Liver (tissue), 9 donors: ENCODE data around the gene FMN2. TPM values are rescaled to one million over a fixed set of nuclear protein-coding genes. Genes with fewer than 3 reads are reported as not detected.

ENCODE experiments used
- DNase-seq: peaks from one replicate; pipeline ENCODE4 v3.0.0-alpha.2; 2017; ENCODE audit warnings: low spot score
- H3K27ac ChIP-seq, 2 donors: one replicate each; pipeline ENCODE4 v1.7.0; 2013; ENCODE audit warnings: inconsistent platforms in 2 of 2, low read length in 2 of 2, control low read depth in 1 of 2, low read depth in 1 of 2, mild to moderate bottlenecking in 1 of 2
- H3K27me3 ChIP-seq, 4 donors: one replicate each; pipeline versions ENCODE4 v1.6.1 to v1.7.0; 2013; ENCODE audit warnings: low read length in 3 of 4, inconsistent platforms in 1 of 4, mild to moderate bottlenecking in 1 of 4, moderate library complexity in 1 of 4; ENCODE audit not compliant: control insufficient read depth in 4 of 4, insufficient read depth in 4 of 4
- H3K36me3 ChIP-seq, 4 donors: one replicate each; pipeline versions ENCODE4 v1.6.1 to v1.7.0; 2013; ENCODE audit warnings: low read length in 3 of 4, mild to moderate bottlenecking in 3 of 4, low read depth in 1 of 4, moderate library complexity in 1 of 4; ENCODE audit not compliant: control insufficient read depth in 4 of 4, insufficient read depth in 3 of 4
- H3K4me1 ChIP-seq, 4 donors: one replicate each; pipeline versions ENCODE4 v1.6.1 to v1.7.0; 2013; ENCODE audit warnings: low read length in 3 of 4, mild to moderate bottlenecking in 3 of 4, moderate library complexity in 1 of 4; ENCODE audit not compliant: control insufficient read depth in 4 of 4, insufficient read depth in 4 of 4
- H3K4me3 ChIP-seq, 3 donors: one replicate each; pipeline versions ENCODE4 v1.6.1 to v1.7.0; 2013; ENCODE audit warnings: low read length in 3 of 3, control low read depth in 1 of 3, low read depth in 1 of 3, mild to moderate bottlenecking in 1 of 3
- H3K9ac ChIP-seq, 2 donors: one replicate each; pipeline ENCODE4 v1.7.0; 2013; ENCODE audit warnings: low read length in 2 of 2, mild to moderate bottlenecking in 2 of 2, moderate library complexity in 2 of 2, control low read depth in 1 of 2, low read depth in 1 of 2
- H3K9me3 ChIP-seq, 4 donors: one replicate each; pipeline versions ENCODE4 v1.6.1 to v1.7.0; 2013; ENCODE audit warnings: low read length in 3 of 4; ENCODE audit not compliant: control insufficient read depth in 4 of 4
- EGR1 ChIP-seq, 2 donors: IDR thresholded peaks; 2 replicates each; pipeline ENCODE4 v1.6.1; 2016 to 2018; ENCODE audit warnings: antibody characterized with exemption in 2 of 2, low read depth in 2 of 2
- FOXA1 ChIP-seq: IDR thresholded peaks from 2 replicates; pipeline ENCODE4 v1.6.1; 2016; ENCODE audit warnings: antibody characterized with exemption
- HNF4A ChIP-seq, 2 donors: conservative IDR thresholded peaks; 2 replicates each; pipeline ENCODE4 v1.6.1; 2016; ENCODE audit warnings: antibody characterized with exemption in 2 of 2, mild to moderate bottlenecking in 2 of 2
- JUND ChIP-seq, 2 donors: IDR thresholded peaks; 2 replicates each; pipeline ENCODE4 v1.6.1; 2016; ENCODE audit warnings: antibody characterized with exemption in 2 of 2
- NR2F2 ChIP-seq: IDR thresholded peaks from 2 replicates; pipeline ENCODE4 v1.6.1; 2016; ENCODE audit warnings: antibody characterized with exemption
- RAD21 ChIP-seq, 2 donors: IDR thresholded peaks; 2 replicates each; pipeline ENCODE4 v1.6.1; 2016; ENCODE audit warnings: antibody characterized with exemption in 2 of 2, mild to moderate bottlenecking in 2 of 2
- RXRA ChIP-seq, 2 donors: IDR thresholded peaks; 2 replicates each; pipeline ENCODE4 v1.6.1; 2017 to 2018; ENCODE audit warnings: antibody characterized with exemption in 2 of 2, mild to moderate bottlenecking in 1 of 2
- SP1 ChIP-seq: IDR thresholded peaks from 2 replicates; pipeline ENCODE4 v1.6.1; 2018; ENCODE audit warnings: antibody characterized with exemption, mild to moderate bottlenecking
- TAF1 ChIP-seq: conservative IDR thresholded peaks from 2 replicates; pipeline ENCODE4 v1.6.1; 2016; ENCODE audit warnings: antibody characterized with exemption, mild to moderate bottlenecking
- YY1 ChIP-seq: IDR thresholded peaks from 2 replicates; pipeline ENCODE4 v1.6.1; 2016; ENCODE audit warnings: antibody characterized with exemption, mild to moderate bottlenecking
- WGBS: extraction: QIAGEN DNeasy Blood & Tissue Kit; methylation state at CpG from one replicate; pipeline ENCODE4 v1.1.7; 2013; 5-methylcytosine and 5-hydroxymethylcytosine counted together
- polyA plus RNA-seq, 2 donors: library from polyadenylated mRNA; stranded (reverse) in 1 of 2; unstranded in 1 of 2; fragments of 200-250 nt in 1 of 2; fragments of >200 nt in 1 of 2; fragmentation: Nextera tagmentation in 1 of 2; extraction: Ambion mirVana in 1 of 2; gene quantifications; one replicate each; pipeline versions ENCODE4 v1.2.1 to v1.2.3, GENCODE V29; 2013 to 2015
- total RNA-seq, 2 donors: library from RNA; depleted of rRNA; stranded (reverse); fragments of >200 nt; gene quantifications; one replicate each; pipeline ENCODE4 v1.2.3, GENCODE V29; 2014
- TF ChIP-seq, protein P1 (sequence below): IDR thresholded peaks from 2 replicates; pipeline ENCODE4 v1.6.1; 2016; ENCODE audit warnings: antibody characterized with exemption
- TF ChIP-seq, protein P2 (sequence below): IDR thresholded peaks from 2 replicates; pipeline ENCODE4 v1.6.1; 2016; ENCODE audit warnings: antibody characterized with exemption
- TF ChIP-seq, protein P3 (sequence below): fragments of 150-350 bp; IDR thresholded peaks from 2 replicates; pipeline ENCODE4 v1.5.1; 2017; ENCODE audit warnings: improper control_type of control experiment, low read depth, low read length; ENCODE audit not compliant: missing input control
- TF ChIP-seq, protein P4 (sequence below): IDR thresholded peaks from 2 replicates; pipeline ENCODE4 v1.6.1; 2016; ENCODE audit warnings: antibody characterized with exemption, mild to moderate bottlenecking
- donor health status: healthy.
- donor health status: healthy.
- donor health status: healthy.
- donor health status: healthy.
- donor health status: healthy.

FMN2 gene
- total and polyA plus RNA-seq, 4 donors, result 0.17 TPM; not detected in 3

DNA sequence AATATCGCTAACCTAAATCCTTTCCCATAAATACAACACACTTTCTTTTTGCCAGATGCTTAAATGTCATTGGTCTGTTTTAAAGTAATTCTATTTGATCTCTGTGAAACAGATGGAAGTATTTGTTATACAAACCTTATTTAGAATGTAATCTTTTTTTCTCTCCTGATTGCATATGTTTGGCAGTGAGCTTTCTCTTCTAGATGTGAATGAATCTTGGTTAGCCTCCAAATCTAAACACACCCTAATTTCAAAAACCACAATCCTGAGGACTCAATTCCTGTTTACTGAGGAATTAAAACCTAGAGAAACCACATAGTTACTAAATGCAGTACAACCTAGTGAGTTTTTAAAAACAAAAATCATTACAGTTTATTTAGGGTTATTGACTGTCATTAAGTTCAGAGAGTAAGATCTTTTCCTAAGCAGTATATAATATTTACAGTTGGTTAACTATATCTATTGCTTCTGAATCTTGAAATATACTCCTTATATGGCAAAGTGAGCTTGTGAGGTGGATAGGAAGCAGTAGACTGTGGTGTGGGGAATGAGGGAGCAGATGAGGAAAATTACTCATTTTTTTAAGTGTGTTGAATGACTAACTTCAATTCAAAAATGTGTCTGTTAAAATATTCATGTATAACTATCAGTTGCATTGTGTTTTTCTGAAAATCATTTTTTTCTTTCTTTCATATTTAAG, 218.7 kb downstream of the FMN2 start:
- TF ChIP-seq HNF4A (conservative IDR thresholded peaks at IDR 0.05), result no peak
- TF ChIP-seq EGR1 (IDR thresholded peaks at IDR 0.05; ENCODE audit: low read depth in 2 of 2), result no peak
- no peak for TF ChIP-seq SP1
- TF ChIP-seq, protein P1, sequence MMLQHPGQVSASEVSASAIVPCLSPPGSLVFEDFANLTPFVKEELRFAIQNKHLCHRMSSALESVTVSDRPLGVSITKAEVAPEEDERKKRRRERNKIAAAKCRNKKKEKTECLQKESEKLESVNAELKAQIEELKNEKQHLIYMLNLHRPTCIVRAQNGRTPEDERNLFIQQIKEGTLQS, result no peak
- TF ChIP-seq FOXA1, result no peak
- TF ChIP-seq, protein P2, sequence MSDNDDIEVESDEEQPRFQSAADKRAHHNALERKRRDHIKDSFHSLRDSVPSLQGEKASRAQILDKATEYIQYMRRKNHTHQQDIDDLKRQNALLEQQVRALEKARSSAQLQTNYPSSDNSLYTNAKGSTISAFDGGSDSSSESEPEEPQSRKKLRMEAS, result no peak
- DNase-seq, result no peak
- Histone ChIP-seq H3K9me3 (no peaks in the 10 kb centered on the region), H3K9ac (no peak overlapping the region), H3K27ac (no peak overlapping the region), H3K36me3 (no peaks in the 10 kb centered on the region), H3K27me3 (no peaks in the 10 kb centered on the region), H3K4me1 (peaks cover 0 to 11% (median 7%) of the 10 kb centered on the region in 4 donors), H3K4me3 (no peak overlapping the region)
- WGBS, result 79% methylated on average over 1 of the region's 1 CpG

DNA sequence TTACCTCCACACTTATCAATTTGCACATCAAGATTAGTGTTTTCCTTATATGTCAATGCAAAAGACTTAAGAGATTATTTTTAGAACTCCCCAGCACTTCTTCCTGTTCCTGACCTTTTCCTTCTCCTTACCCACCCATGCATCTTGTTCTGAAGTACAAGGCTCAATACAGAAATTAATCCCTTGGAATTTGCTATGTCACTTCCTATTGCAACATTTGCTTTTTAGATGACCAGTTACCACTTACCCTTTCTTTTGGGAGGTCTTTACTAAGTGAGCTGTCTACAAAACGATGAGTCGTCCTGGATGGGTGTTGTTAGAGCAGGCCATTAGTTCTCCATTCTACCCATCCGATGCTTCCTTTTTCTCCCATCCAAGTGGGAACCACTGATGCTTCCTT, 221.2 kb downstream of the FMN2 start:
- Histone ChIP-seq H3K27ac (no peak overlapping the region), H3K9ac (no peak overlapping the region), H3K36me3 (no peaks in the 10 kb centered on the region), H3K4me3 (no peak overlapping the region), H3K27me3 (no peaks in the 10 kb centered on the region), H3K4me1 (peaks cover 0 to 11% (median 7%) of the 10 kb centered on the region in 4 donors), H3K9me3 (no peaks in the 10 kb centered on the region)
- TF ChIP-seq, protein P3, sequence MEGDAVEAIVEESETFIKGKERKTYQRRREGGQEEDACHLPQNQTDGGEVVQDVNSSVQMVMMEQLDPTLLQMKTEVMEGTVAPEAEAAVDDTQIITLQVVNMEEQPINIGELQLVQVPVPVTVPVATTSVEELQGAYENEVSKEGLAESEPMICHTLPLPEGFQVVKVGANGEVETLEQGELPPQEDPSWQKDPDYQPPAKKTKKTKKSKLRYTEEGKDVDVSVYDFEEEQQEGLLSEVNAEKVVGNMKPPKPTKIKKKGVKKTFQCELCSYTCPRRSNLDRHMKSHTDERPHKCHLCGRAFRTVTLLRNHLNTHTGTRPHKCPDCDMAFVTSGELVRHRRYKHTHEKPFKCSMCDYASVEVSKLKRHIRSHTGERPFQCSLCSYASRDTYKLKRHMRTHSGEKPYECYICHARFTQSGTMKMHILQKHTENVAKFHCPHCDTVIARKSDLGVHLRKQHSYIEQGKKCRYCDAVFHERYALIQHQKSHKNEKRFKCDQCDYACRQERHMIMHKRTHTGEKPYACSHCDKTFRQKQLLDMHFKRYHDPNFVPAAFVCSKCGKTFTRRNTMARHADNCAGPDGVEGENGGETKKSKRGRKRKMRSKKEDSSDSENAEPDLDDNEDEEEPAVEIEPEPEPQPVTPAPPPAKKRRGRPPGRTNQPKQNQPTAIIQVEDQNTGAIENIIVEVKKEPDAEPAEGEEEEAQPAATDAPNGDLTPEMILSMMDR, result no peak
- TF ChIP-seq SP1, result no peak
- no peak for TF ChIP-seq RXRA (IDR thresholded peaks at IDR 0.05)
- TF ChIP-seq, protein P2, result no peak
- no peak for TF ChIP-seq FOXA1
- TF ChIP-seq JUND (IDR thresholded peaks at IDR 0.05), result no peak
- no peak for TF ChIP-seq TAF1
- TF ChIP-seq EGR1 (IDR thresholded peaks at IDR 0.05; ENCODE audit: low read depth in 2 of 2), result no peak
- 76% methylated on average over 3 of the region's 3 CpGs for WGBS
- no peak for DNase-seq

DNA sequence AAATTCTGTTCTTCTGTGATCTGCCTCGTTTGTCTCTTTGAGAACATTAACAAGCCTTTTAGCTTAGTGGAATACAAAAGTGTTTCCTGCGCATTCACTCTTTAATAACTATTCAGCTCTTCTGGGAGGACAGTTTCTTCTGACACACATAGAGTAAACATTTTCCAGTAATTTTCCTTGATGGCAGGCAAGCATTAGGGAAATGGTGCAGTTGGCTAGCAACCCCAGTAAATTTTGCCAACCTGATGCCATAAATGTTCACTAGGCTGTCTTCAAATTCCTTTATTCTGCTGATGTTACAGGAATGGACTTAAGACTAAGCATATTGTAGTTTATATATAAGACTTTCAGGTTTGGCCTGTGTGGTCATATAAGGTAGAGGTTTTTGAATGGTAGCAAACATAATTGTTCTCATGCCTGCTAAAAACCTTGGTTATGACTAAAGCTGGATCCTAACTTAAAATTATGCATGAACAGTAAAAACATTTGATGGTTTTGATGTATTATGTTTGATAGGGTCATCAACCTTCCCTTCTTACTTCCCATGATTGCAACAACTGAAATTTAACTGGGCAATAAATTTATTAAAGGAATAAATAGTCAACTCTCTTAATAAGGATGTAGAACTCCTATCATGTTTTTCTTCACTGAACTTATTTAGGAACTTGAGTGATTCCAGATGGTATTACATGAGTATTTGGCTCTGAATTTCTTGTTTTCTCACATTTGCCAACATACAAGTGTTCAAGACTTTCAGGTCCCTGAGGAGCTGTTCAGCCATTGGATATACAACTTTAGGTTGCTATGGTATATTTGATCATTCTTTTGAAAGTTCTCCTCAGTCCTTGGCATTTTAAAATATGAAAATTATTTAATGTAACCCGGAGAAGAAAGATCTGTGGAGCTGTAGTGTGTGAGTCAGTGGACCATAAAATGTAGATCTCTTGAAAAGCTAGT, 223.4 kb downstream of the FMN2 start:
- no peak overlapping the region for H3K27ac ChIP-seq
- no peaks in the 10 kb centered on the region for H3K9me3 ChIP-seq
- no peak overlapping the region for H3K4me3 ChIP-seq
- no peak overlapping the region for H3K9ac ChIP-seq
- H3K36me3 ChIP-seq, result no peaks in the 10 kb centered on the region
- TF ChIP-seq, protein P4, sequence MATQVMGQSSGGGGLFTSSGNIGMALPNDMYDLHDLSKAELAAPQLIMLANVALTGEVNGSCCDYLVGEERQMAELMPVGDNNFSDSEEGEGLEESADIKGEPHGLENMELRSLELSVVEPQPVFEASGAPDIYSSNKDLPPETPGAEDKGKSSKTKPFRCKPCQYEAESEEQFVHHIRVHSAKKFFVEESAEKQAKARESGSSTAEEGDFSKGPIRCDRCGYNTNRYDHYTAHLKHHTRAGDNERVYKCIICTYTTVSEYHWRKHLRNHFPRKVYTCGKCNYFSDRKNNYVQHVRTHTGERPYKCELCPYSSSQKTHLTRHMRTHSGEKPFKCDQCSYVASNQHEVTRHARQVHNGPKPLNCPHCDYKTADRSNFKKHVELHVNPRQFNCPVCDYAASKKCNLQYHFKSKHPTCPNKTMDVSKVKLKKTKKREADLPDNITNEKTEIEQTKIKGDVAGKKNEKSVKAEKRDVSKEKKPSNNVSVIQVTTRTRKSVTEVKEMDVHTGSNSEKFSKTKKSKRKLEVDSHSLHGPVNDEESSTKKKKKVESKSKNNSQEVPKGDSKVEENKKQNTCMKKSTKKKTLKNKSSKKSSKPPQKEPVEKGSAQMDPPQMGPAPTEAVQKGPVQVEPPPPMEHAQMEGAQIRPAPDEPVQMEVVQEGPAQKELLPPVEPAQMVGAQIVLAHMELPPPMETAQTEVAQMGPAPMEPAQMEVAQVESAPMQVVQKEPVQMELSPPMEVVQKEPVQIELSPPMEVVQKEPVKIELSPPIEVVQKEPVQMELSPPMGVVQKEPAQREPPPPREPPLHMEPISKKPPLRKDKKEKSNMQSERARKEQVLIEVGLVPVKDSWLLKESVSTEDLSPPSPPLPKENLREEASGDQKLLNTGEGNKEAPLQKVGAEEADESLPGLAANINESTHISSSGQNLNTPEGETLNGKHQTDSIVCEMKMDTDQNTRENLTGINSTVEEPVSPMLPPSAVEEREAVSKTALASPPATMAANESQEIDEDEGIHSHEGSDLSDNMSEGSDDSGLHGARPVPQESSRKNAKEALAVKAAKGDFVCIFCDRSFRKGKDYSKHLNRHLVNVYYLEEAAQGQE, result no peak
- no peak for TF ChIP-seq TAF1
- no peak for TF ChIP-seq HNF4A (conservative IDR thresholded peaks at IDR 0.05)
- no peak for TF ChIP-seq RAD21 (IDR thresholded peaks at IDR 0.05)
- TF ChIP-seq, protein P3, result no peak
- TF ChIP-seq, protein P1, result no peak
- TF ChIP-seq, protein P2, result no peak
- no peak for TF ChIP-seq NR2F2
- TF ChIP-seq YY1, result no peak
- DNase-seq, result no peak
- WGBS, result 69% methylated on average over 3 of the region's 3 CpGs
- H3K27me3 ChIP-seq, result no peaks in the 10 kb centered on the region
- peaks cover 0 to 6% (median 5%) of the 10 kb centered on the region in 4 donors for H3K4me1 ChIP-seq
